Measurements from ENCODE around the gene RPUSD1.
"Not testable (repeated sequence)": the region's sequence is repeated elsewhere in the genome, so short reads cannot be mapped to it uniquely, and the experiment has no call there.

The RPUSD1 gene

DNA sequence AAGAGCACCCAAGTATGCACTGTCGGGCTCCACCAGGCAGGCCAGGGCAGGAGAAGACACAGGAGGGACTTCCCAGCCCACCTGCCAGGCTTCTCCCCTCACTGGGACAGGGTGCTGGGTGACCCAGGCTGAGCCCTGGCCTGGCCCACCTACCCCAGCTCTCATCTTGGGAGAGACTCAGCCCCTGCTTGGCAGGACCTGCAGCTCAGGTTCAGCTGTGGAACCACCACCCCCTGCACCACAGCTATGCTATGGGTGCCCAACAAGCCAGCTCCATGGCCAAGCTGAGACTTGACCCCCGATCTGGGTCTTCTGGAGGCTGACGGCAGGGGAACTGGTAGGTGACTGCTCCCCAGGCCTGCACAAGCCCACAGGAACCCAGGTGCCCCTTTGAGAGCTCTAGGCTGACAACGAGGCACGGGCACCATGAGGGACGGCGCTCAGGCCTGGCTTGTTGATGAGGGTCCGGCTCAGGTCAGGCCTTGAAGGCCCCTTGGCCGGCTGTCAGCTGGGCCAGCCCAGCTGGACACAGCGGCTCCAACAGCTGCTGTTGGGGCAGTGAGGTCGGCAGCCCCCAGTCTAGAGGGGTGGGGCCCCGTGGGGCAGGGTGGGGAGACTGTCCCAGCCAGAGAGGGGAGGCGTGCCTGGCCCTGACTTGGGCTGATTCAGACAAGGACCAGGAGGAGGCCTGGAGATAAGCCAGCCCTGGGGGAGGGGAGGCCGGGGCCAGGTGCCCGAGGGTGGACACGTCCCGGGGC lies 4.6 kb downstream of the RPUSD1 start:
- no peak for DNase-seq (ENCODE audit: low read depth in 2 of 2)

DNA sequence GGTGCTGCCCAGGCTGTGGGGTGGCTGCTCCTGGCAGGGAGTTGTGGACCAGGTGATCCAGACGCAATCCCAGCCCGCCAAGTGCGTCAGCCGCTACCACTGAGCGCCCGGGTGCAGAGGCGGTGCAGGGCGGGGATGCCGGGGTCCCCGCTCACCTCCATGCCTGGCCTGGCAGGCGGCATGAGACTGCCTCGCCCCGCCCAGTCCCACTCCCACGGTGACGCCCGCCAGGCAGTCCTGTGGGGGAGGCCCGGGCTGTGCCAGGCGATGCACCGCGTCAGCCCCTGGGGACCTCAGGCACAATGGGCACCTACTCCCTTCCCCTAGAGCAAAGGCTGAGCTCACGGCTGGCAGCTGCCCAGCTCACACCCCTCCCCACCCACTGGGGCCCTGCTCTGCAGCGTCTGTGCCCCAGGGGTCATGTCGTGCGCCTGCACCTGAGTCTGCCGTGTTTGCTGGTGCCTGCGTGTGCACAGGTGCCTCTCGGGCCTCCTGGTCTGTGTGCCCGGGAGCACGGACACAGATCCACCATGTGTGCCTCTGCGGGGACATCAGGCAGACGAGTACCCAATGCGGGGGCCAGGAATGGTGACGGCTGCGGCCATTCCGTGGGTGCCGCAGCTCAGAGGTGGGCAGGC lies 5.3 kb downstream of the RPUSD1 start:
- DNase-seq (ENCODE audit: low read depth in 2 of 2) = no peak

DNA sequence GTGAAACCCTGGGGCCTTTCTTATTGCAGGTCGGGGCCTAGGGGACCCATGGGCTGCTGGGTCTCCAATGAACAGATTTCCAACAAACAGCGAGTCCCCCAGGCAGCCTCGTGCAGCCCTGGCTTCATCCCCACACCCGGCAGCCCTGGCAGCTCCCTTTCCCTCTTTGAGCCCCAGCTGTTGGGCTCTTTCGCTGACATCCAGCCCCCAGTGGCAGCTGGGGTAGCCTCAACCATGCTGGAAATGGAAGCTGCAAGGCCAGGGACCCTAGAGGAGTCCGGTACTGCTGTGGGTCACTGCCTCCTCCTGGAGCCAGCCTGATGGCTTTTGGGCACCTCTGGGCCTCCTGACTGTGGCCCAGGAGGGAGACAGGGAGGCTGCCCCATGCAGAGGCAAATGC lies 5.9 kb downstream of the RPUSD1 start:
- no peak for DNase-seq (ENCODE audit: low read depth in 2 of 2)

DNA sequence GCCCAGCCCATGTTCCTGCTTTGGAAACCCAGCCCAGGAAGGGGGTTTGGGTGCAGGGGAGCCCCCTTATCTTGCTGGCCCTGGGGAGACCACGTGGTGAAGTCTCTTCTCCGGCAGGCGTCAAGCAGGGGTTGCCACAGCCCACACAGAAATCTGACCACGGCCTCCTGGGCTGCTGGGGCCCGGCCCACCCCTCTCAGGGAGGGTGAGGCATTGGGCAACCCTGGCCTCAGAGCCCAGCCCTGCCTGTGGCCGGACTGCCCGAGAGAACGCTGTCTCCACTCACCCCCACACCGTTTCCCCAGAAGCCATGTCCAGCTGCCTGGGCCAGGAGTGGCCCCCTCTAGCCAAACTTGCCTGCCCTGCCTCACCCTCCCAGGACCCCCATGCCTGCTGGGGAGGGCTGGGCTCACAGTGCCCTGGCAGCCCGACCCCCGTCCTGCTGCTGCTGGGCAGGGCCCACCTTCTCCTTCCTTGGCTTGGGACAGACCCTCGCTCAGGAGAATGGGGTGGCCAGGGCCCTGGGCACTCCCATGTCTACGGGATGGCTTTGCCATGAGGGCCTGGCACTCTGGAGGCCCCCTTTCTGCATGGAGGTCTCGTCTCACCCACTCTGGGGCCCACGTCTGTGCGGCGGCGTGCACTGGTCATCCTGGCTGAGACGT lies 6.7 kb downstream of the RPUSD1 start:
- no peak for DNase-seq (ENCODE audit: low read depth in 2 of 2)

DNA sequence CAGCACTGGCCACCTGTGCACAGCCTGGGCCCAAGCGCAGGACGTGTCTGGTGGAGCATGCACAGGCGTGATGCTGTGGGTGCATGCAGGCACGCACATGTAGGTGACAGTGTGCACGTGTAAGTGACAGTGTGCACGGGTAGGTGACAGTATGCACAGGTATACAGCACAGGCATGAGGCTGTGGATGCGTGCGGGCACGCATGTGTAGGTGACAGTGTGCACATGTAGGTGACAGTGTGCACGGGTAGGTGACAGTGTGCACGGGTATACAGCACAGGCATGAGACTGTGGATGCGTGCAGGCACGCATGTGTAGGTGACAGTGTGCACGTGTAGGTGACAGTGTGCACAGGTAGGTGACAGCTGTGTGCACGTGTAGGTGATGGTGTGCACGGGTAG lies 7.9 kb downstream of the RPUSD1 start:
- DNase-seq (ENCODE audit: low read depth in 2 of 2) = no peak

DNA sequence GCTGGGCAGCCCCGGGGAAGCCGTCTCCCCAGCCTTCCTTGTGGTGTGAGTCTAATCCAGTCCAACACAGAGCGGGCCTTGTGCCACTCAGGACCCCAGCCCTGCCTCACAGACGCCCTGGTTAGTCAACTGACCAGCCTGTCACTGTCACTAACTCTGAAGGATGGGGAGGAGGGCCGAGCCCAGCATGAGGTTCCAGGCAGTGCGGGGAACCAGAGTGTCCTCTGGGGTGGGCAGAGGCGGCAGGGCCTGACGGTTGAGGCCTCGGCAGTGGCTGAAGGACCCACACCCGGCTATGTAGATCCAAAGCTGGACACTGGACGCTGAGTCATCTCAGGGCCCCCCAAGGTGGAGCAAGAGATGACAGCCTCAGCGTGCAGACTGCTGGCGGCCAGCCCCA lies 8.6 kb downstream of the RPUSD1 start:
- no peak for DNase-seq (ENCODE audit: low read depth in 2 of 2)

DNA sequence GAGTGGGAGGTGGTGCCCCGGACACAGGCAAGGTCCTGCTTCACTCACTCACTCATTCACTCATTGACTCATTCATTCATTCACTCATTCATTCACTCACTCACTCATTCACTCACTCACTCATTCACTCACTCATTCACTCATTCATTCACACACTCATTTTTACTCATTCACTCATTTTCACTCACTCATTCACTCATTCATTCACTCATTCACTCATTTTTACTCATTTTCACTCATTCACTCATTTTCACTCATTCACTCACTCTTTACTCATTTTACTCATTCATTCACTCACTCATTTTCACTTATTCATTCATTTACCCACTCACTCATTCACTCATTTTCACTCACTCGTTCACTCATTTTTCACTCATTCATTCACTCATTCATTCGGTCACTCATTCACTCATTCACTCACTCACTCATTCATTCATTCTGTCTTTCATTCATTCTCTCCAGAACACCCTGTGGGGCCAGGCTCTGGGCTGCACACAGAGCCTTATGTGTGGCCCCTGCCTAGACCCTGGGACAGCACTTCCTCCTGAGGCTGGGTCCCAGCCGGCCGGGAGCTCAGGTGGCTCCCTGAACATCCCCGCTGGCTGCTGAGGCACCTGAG lies 9.2 kb downstream of the RPUSD1 start:
- no peak for DNase-seq (ENCODE audit: low read depth in 2 of 2)

DNA sequence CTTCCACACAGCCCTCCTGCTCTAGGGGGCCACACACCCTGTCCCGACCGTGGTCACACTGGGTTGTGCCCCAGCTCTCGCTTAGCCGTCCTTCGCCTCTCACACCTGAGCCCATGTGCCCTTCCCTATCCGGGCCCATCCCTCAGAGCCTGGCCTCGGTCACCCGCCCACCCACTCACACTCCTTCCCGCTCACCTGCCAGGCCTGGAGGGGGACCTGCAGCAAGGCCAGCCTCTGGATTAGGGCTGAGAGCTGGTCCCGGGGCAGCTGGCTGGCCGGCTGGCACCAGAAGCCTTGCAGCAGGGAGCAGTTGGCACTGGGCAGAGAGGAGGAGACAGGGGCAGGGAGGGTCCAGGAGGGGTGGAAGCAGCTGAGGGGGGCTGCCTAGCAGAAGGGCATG lies 9.7 kb downstream of the RPUSD1 start:
- no peak for DNase-seq (ENCODE audit: low read depth in 2 of 2)

DNA sequence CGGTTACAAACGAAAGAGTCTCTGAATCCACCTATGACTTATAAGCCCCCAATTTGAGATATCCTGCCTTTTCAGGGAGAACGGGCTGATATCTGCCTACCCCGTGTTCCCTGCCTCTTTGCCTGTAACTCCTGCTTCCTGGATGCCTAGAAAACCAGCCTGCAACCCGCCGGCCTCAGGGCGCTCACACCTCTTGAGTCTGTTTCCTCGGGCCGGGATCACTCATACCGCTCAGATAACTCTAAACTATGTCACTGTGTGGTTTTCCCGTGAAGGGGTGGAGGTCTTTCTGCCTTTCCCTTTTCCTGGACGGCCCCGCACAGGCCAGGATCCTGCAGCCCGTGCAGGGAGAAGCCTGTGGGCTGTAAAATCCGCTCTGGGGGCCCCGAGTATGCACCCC lies 10.4 kb downstream of the RPUSD1 start:
- DNase-seq (ENCODE audit: low read depth in 2 of 2) = no peak

DNA sequence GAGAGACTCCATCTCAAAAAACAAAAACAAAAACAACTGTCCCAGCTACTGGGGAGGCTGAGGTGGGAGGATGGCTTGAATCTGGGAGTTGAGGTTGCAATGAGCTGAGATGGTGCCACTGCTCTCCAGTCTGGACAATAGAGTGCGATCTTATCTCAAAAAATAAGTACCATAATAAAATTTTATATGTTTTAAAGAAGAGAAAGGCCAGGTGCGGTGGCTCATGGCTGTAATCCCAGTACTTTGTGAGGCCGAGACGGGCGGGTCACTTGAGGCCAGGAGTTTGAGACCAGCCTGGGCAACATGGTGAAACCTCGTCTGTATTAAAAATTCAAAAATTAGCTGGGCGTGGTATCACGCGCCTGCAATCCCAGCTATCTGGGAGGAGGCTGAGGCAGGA lies 11.4 kb downstream of the RPUSD1 start:
- no peak for DNase-seq (ENCODE audit: low read depth in 2 of 2)

DNA sequence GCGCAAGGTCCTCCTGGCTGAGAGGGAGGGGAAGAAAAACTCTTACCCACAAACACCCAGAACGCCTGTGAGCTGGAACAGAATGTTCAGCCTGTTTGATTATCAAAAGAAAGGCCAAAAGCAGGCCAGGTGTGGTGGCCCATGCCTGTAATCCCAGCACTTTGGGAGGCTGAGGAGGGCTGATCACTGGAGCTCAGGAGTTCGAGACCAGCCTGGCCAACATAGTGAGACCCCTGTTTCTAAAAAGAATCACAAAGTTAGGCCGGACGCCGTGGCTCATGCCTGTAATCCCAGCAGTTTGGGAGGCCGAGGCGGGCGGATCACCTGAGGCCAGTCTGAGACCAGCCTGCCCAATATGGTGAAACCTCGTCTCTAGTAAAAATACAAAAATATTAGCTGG lies 11.9 kb downstream of the RPUSD1 start:
- DNase-seq (ENCODE audit: low read depth in 2 of 2) = not testable (repeated sequence)

DNA sequence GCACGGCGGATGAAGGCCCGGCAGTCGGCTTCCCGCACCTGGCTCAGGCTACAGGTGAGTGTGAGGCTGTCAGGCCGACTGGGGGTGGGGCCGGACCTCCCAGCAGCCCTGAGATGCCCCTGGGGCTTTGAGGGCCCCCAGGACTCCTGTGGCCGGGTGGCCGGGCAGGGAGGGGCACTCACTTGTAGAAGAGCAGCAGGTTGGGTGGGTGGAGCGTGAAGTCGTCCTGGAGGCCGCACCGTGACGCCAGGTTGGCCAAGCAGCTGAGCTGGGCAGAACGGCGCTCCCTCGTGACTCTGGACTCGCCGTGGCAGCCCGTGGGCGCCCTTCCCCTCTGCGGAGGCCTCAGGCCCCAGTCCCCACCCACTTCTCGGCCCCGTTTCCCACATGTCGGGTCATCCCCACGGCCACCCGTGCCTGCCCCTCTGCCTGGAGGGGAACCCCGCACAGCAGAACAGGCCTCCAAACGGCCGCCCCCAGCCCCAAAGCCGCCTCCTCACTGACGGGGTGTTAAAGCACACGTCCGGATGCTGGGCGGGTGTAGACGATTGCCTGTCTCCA lies 12.9 kb downstream of the RPUSD1 start:
- DNase-seq (ENCODE audit: low read depth in 2 of 2) = no peak

DNA sequence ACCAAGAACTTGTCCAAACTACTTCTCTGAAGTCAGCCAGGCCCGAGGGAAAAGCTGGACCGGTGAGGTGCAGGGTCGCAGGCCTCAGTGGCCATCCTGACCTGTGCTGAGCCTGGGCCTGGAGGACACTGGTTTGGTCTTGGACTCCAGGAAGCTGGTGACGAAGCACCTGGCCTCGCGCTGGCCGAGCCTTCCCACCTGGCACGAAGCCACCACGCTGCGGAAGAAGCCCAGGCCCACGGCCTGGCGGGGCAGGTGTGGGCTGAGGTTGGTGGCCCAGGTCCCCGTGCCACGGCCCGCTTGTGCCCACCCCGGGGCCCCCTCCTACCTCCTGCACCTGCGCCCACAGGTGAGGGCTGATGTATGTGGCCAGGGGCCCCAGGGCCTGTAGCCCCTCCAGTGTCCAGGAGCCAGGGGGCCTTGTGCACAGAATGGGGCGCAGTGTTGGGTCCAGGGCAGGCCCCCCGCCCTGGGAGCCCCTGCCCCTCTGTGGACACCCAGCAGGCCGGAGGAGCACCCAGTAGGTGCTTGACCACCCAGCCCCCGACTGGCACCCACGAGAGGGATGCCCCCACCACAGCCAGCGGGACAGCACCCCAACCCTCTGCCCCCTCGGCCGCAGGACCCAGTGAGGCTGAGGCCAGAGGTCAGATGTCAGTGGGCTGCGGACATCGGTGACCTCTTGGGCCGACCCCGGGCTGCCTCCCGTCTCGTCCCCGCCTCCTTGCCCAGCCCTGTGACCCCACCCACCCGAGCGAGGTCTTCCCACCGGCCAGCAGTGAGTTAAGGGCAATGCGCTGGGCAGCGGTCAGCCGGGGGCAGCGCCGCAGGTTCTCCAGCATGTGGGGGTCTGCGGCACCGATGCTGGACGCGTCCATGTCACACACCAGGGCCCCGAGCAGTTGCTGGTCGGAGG lies 13.8 kb downstream of the RPUSD1 start:
- DNase-seq (ENCODE audit: low read depth in 2 of 2) = no peak

DNA sequence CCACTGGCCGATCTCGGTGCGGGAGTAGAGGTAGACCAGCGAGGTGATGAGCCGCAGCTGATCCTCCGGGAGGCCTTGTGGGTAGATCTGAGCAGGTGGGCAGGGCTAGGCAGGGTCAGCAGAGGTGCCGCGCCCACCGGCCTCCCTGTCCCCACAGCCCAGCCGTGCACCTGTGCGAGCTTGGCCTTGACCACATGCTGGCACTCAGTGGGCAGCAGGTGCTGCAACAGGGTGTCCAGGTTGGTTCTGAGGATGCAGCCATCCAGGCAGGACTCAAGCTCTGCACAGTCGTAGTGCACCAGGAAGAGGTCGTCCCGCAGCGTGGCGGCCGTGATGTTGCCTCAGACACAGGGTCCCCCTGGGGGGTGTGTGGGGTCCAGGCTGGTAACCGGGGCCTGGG lies 15.2 kb downstream of the RPUSD1 start:
- no peak for DNase-seq (ENCODE audit: low read depth in 2 of 2)

DNA sequence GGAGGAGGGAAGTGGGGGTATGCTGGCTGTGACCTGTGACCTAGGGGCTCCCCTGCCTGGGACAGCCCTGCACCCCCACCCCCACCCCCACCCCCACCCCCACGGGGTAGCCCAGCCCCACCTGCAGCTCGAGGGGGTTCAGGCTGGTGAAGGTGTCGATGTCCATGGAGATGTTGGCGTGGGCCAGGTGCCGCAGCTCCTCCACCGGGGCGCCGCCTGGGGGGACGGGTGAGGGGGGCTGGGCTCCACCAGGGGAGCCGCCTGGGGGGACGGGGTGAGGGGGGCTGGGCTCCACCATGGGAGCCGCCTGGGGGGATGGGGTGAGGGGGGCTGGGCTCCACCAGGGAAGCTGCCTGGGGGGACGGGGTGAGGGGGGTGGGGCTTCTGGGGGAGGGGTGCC lies 17.8 kb downstream of the RPUSD1 start:
- DNase-seq (ENCODE audit: low read depth in 2 of 2) = no peak

DNA sequence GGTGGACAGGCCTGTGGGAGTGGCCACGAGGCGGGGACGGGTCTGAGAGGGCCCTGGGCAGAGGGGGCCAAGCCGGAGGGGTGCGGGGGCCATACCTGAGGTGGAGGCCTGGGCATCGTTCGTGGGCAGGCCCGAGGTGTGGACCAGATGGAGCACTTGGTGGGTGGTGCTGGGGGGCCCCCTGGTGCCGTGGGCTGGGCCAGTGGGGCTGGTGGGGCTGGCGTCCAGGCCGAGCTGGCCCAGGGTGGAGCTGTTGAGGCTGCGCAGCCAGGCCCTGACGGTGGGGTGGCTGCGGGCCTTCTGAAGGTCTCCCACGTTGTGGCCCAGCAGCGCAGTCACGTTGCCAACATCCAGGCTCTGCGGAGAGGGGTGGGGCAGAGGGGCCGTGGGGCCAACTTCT lies 18.2 kb downstream of the RPUSD1 start:
- no peak for DNase-seq (ENCODE audit: low read depth in 2 of 2)

DNA sequence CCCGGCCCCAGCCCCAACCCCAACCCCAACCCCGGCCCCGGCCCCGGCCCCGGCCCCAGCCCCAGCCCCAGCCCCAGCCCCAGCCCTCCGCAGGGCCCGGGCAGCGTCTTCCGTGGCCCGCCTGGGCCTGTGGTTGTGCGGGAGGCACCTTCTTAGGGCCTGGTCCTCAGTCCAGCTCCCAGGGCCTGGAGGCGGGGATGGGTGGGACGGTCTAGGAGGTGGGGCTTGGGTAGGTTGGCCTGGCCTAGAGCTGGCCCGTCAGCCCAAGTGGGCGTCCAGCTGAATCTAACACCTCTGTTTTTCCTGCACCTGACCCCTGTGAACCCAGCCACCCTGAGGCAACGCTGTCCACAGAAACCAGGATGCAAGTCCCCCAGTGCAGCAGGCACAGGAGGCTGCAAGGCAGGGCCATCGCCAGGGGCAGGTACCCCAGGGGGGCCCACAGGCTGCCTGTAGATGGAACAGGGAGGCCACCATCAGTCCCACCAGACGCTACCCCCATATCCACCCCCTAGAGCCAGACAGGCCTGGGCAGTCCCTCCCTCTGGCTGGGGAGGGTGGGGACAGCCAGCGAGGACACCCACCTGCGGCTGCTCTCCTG lies 18.9 kb downstream of the RPUSD1 start:
- DNase-seq (ENCODE audit: low read depth in 2 of 2) = no peak

DNA sequence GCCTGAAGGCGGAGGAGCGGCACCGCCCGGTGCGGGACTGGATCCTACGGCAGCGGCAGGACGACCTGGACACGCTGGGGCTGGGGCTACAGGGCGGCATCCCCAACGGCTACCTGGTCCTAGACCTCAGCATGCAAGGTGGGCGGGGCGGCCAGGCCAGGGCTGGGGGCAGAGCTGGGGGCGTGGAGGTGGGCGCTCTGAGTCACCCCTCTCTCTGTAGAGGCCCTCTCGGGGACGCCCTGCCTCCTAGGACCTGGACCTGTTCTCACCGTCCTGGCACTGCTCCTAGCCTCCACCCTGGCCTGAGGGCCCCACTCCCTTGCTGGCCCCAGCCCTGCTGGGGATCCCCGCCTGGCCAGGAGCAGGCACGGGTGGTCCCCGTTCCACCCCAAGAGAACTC lies 19.8 kb downstream of the RPUSD1 start:
- no peak for DNase-seq (ENCODE audit: low read depth in 2 of 2)

DNA sequence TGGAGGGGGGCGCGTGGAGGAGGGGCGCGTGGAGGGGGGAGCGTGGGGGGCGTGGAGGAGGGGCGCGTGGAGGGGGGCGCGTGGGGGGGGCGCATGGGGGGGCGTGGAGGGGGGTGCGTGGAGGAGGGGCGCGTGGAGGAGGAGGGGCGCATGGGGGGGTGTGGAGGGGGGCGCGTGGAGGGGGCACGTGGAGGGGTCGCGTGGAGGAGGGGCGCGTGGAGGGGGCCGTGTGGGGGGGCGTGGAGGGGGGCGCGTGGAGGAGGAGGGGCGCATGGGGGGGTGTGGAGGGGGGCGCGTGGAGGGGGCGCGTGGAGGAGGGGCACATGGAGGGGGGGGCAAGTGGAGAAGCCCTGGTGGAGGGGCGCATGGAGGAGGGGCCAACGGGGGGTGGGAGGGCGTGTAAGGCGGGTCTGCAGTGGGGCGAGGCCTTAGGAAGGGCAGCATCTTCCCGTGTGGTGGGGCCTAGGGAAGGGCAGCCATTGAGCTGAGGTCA lies 20.4 kb downstream of the RPUSD1 start:
- no peak for DNase-seq (ENCODE audit: low read depth in 2 of 2)

DNA sequence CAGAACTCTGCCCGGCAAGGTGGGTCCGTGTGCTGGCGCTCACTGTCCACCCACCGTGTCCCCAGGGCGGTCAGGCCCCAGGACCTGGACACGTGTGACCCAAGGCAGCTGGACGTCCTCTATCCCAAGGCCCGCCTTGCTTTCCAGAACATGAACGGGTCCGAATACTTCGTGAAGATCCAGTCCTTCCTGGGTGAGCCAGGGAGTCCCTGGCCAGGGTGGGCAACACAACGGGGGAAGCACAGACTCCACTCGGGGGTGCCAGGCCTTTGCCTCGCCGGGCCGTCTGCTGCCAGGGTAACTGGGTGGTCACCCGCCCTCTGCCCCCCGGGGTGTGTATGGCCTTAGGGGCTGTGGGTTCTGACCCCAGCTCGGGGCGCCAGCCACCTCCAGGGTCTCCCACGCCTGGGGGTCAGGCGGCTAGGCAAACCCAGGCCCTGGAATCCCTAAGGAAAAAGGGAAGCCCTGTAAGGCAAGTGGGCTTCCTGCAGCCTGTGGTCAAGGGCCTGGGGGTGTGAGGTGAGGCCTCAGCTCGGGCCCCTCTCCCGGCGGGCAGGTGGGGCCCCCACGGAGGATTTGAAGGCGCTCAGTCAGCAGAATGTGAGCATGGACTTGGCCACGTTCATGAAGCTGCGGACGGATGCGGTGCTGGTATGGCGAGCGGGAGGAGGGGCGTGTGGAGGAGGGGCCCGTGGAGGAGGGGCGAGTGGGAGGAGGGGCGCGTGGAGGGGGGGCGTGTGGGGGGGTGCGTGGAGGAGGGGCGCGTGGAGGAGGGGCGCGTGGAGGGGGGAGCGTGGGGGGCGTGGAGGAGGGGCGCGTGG lies 21.2 kb downstream of the RPUSD1 start:
- no peak for DNase-seq (ENCODE audit: low read depth in 2 of 2)
